EL (cell line): ENCODE data around the gene ERC2.

Experiments
- DNase-seq: peaks from one replicate; pipeline ENCODE4 v3.0.0-alpha.2; 2016

Gene ERC2

DNA sequence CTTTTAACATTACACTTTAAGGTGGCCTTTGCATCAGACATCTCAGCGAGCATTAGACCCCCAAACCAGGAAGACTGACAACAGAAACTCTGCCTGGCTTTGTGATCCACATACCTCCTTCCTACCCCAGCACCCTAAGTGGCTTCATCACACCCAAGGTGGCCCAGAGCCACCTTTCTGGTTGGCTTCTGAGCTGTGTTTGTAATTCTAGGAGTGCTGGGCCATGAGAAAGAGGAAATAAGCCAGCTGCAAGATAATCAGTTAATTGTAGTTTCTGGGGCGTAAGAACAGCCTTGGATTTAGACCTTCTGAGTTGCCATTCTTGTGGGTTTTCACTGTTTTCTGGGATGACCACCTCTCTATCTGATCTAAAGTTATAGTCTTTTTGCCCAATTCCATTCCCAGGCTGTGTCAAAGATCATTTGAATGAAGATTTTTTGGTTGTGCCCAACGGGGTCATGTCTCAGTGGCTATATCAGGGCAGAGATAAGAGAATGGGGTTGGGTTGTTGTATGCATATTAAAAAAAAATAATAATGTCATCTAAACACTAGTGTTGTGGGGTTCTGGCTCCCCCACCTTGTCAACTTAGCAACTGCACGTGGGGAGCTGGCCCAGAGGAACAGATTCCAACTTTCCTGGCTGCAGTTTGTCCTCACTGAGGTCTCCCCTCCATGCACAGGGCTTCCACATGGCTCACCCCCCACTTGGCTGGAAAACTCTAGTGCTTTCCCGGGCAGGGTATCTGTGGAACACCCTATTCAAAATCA is 746.4 kb downstream of the ERC2 start:
- peak; percentile 60 for DNase-seq

DNA sequence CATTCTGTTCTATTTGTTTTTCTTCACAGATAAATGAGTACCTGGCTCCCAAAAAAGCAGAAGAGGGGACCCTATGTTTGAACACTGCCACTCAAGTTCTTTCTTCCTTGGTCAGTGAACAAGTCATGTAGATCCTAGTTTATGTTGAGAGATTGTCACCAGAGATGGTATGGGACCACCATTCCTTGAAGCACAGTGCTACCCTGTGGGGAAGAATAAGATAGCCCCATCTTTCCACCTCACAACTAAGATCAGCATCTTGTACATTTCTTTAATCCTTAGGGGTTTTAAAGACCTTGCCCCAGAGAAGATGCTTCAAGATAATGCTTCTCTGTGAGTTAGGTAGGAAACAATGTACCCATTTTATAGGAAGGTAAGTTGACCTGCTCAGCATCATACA is 747.7 kb downstream of the ERC2 start:
- peak; percentile 55 for DNase-seq

DNA sequence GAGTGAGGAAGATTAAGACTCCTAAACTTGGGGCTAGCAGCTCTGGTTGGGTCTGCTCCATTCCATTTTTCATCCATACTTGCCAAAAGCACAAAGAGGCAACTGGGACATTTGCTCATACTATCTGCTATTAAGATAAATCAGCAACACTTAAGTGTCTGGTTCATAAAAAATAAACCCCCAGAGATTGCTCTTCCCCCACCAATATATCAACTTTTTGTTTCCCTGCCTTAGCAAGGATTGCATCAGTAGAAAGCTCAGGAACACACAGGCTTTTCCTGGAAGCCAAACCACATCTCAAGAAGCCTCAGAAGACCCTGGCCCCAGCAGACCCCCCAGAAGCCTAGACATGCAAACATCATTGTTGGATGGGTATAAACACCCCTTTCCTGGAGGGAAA is 748.8 kb downstream of the ERC2 start:
- no peak for DNase-seq

GRCh38 chr3:55719006-55719405 is 749.3 kb downstream of the ERC2 start:
- no peak for DNase-seq

GRCh38 chr3:55718521-55718921 is 749.7 kb downstream of the ERC2 start:
- DNase-seq: peak; percentile 88

DNA sequence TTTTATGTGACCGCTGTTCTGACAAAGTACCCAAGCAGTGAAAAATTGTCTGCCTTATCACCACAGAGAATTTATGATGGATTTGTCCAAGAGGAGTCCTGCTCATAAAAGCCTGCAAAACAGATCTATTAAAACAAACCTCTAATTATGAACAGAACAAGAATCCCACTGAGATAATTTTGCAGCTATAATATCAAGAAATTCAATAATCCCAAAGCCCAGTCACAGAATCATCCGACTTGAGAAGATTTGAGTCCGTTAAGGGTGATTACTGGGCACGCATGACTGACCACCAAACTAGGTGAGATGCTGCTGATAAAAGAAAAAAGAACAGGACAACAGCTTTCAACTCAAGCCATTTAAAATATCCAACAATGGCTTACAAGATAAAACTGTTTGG is 750.2 kb downstream of the ERC2 start:
- DNase-seq: no peak

DNA sequence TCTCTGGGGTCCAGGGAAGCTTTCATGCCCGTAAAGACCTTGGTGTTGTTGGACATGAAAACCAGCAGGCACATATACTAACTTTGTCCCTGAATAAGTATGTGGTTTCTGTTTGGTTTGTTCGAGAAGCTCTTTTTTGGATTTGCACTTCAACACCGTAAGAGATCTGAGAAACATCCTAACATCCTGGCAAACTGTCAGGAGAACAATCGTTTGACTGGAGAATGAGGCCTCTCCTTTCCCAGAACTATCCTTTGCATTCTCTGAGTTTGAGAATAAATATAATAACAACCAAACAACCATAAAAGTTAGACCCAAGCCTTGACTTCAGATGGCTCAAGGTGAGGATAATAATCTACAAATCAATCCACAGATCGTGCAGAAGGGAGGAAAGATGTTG is 750.8 kb downstream of the ERC2 start:
- DNase-seq: no peak

DNA sequence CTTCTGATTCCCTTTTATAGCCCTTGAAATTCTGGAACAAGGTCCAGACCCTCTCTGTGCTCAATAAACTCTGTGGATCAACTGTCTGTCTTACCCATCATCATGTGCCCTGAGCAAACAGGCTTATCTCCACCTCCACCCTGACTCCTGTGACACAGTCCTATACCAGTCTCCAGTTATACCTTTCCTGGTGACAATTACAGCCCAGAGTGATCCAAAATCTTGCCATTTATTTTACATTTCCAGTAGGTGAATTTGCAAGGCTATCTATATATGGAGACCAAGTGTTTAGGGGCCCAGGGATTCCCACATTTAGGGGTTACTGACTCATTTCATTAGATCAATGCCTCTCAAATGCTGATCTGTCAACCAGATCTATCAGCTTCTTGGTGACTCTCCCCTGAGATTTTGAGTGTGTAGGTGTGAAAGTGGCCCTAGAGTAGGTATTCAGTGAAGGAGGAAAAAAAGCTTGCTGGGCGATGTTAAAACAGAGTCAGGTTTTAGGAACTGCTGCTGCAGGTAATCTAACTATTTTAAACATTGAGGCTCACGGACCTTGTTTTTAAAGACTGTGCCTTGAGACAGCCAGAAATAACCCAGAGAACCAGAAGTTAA is 751.5 kb downstream of the ERC2 start:
- DNase-seq: no peak

DNA sequence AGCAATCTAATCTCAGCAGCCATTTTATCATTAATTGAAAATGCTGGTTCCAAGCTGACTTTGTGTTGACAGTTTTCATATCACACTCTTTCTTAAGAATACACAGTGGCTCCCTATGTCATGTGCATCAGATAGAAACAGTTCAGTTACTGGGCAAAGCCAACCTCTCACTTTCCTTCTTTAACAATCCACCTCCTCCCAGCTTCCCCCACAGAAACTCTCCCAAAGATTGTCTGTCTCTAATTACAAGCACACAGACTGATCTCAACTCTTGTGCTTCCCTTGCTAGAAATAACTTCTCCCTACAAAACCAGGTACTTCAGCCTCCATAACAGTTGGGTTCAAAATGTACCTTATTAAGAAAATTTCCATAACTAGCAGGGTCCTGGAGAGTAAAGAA is 752.2 kb downstream of the ERC2 start:
- no peak for DNase-seq

- no peak for DNase-seq
These were observed 754.2 kb downstream of the ERC2 start for GRCh38 chr3:55714057-55714456.

GRCh38 chr3:55711646-55712045 is 756.6 kb downstream of the ERC2 start:
- DNase-seq: no peak

GRCh38 chr3:55709411-55710012 is 758.8 kb downstream of the ERC2 start:
- no peak for DNase-seq

DNA sequence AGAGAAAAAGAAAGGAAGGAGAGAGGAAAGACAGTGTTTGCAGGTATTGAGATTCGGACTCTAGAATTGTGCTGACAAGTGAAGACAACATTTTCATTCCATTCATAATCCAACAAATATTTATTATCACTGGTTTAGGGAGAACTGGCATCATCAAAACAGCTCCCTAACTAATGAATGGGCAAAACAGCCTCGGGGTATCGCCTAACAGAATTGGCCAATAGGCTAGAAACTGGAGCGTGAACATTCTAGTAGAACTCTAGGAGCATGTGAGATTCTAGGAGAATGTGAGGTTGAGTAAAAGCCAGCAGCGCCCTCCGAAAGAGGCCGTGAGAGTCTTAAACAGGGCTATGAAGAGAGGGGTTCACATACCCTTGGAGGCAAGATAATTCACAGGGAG is 759.3 kb downstream of the ERC2 start:
- DNase-seq: no peak

DNA sequence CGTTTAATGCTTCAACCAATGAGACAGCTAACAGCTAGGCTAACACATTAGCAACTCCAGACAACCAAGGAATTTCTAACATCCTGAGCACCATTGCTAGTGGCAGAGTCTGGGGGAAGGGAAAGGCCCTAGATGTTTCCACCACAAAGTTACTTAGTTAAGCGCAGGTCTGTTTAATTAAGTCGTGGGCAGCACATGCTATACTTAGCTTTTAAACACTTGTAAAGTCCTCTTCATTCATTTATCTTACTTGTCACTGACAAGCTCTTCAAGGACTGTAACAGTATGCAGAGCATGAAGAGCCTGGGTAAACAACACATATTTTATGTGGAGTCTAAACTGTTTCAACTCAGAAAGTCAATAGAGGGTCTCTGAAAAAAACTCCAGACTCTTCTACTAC is 760.0 kb downstream of the ERC2 start:
- DNase-seq: no peak

DNA sequence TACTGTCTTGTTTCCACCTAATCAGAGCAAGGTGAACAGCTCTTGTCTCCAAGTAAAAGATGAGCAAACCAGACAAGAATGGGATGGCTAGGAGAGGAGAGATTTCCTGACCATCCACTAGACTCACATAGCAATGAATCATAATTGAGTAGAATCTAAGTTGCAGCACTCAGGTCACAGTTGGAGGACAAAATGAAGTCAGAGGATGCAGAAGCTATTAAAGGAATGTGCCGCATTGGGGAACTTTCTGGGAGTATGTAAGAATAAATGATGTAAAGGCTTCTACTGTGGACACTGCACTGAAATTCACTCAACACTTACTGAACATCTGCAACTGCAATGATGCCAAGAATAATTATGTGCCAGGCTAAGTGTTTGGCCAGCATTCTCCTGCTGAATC is 763.7 kb downstream of the ERC2 start:
- DNase-seq: peak; percentile 90

GRCh38 chr3:55702822-55703221 is 765.4 kb downstream of the ERC2 start:
- no peak for DNase-seq

GRCh38 chr3:55701997-55702396 is 766.3 kb downstream of the ERC2 start:
- peak; percentile 40 for DNase-seq

GRCh38 chr3:55698831-55699230 is 769.4 kb downstream of the ERC2 start:
- no peak for DNase-seq

GRCh38 chr3:55697177-55697865 is 770.9 kb downstream of the ERC2 start:
- no peak for DNase-seq

DNA sequence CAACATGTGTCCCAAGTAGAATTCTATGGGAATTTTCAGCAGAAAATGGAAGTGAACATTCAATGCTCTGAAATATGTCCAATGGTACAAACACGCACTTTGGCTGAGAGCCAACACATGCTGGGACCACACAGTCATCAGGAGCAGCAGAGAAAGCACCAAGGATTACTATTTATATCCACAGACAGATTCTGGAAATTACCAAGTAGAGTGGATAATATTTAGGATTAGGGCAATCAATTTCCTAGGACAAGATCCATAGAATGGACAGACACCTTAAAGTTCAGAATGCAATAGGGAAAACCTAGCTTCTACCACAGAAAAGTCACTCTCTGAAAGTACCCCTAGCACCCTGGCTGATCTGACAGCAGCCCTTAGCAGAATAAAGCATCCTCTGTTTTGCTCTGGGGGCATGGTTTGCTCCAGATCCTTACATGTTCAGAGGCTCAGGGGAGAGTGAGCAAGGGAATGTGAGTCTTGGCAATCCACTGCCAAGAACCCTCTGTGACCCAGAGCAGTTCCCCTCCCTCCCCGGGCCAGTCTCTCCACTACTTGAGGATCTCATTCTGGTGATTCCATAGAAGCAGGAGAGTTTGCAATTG is 775.2 kb downstream of the ERC2 start:
- peak; percentile 75 for DNase-seq

DNA sequence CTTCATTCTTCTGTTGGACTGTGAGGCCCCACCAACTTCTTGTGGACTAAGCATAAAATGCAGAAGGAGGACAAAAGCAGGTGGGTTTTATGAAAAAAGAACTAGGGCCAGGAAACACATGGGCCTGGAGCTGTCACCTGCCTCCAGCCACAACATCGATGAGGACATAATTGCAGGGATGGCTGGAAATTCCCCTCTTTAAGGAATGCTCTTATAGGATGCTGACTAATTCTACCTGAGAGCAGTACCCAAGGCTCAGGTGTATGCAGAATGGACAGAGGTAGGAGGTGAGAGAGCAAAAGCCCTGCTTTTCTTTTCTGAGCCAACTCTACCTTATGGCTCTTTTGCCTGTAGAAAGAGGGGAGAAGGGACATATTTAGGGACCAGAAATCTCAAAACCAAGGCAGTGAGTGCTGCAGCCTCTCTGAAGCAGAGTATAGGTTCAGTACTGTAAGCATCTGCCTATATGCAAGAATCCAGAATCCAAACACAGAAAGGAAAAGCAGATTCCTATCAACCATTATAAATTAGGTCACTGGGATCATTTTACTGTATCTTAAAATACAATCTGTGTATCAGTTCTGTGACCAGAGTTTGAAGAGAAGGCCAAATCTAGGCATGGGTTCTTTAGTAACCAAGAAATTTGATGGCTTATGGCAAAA is 775.8 kb downstream of the ERC2 start:
- DNase-seq: no peak

- DNase-seq: no peak
These were observed 777.1 kb downstream of the ERC2 start for GRCh38 chr3:55691141-55691540.

GRCh38 chr3:55690726-55691125 is 777.5 kb downstream of the ERC2 start:
- DNase-seq: no peak
